HCT116 (cell line): ENCODE results near the gene DIP2C. TPM values are rescaled to one million over a fixed set of nuclear protein-coding genes. Genes with fewer than 3 reads are reported as not detected.

Experiments used
- ATAC-seq: fragments of 200-7000 bp; cut with Tn5 transposase; 2 replicates; pipeline ENCODE4 v1.9.1; 2020; ENCODE audit warnings: mild to moderate bottlenecking, moderate library complexity
- BruUV-seq: library from RNA; stranded (reverse); fragments of 400-500 nt; replicated peaks from 2 replicates; lab custom pipeline; 2021; lab: Mats Ljungman, UMichigan
- CTCF ChIA-PET: fragments of 300-600 bp; sonication (Branson Sonifier 250); formaldehyde crosslinking; loops from one replicate; lab custom pipeline; 2021; ENCODE audit warnings: antibody characterized with exemption; lab: Charles Lee
- POLR2A ChIA-PET: fragments of 300-600, 350-600 bp; sonication (Branson Sonifier 250); formaldehyde crosslinking; loops from one replicate; lab custom pipeline; 2021; ENCODE audit warnings: antibody characterized with exemption; lab: Charles Lee
- RAD21 ChIA-PET, 2 experiments: fragments of 300-600 bp; sonication (Branson Sonifier 250); formaldehyde crosslinking; loops; one replicate each; lab custom pipeline; 2023; ENCODE audit warnings: low total read pairs in 2 of 2; ENCODE audit not compliant: uncharacterized antibody in 2 of 2, unreplicated experiment in 2 of 2, low non-redundant PET in 1 of 2; lab: Charles Lee
- DNase-seq: peaks from one replicate; pipeline ENCODE4 v3.0.0-alpha.2; 2010; ENCODE audit warnings: low read depth, low spot score
- H2AFZ ChIP-seq: fragments of 200-600 bp; shearing (Covaris generic), sonication (generic); 2 replicates; pipeline ENCODE4 v1.6.1; 2017; ENCODE audit warnings: low read depth, mixed run types, mixed read lengths, antibody characterized with exemption, low read length; ENCODE audit not compliant: poor library complexity, severe bottlenecking
- H3K27ac ChIP-seq: 2 replicates; pipeline ENCODE4 v1.5.1; 2012; ENCODE audit warnings: low read depth, low read length
- H3K27me3 ChIP-seq: fragments of 200-600 bp; sonication (generic); 2 replicates; pipeline ENCODE4 v1.6.1; 2016; ENCODE audit warnings: mixed run types, low read length, mixed read lengths; ENCODE audit not compliant: insufficient read depth
- H3K36me3 ChIP-seq, 2 experiments: fragments of 200-500 bp in 1 of 2; fragments of 200-600 bp in 1 of 2; sonication (Bioruptor generic) in 1 of 2; sonication (generic) in 1 of 2; 2 replicates each; pipeline versions ENCODE4 v1.5.1 to v1.6.1; 2014 to 2016; ENCODE audit warnings: low read length in 2 of 2, inconsistent platforms in 1 of 2, mixed read lengths in 1 of 2, mixed run types in 1 of 2; ENCODE audit not compliant: insufficient read depth in 2 of 2, control insufficient read depth in 1 of 2
- H3K4me1 ChIP-seq, 2 experiments: fragments of 200-600 bp in 1 of 2; sonication (generic) in 1 of 2; 2 replicates each; pipeline versions ENCODE4 v1.5.1 to v1.6.1; 2012 to 2017; ENCODE audit warnings: low read length in 2 of 2, inconsistent platforms in 1 of 2, mild to moderate bottlenecking in 1 of 2, mixed read lengths in 1 of 2, mixed run types in 1 of 2, moderate library complexity in 1 of 2; ENCODE audit not compliant: insufficient read depth in 2 of 2, control insufficient read depth in 1 of 2
- H3K4me2 ChIP-seq: fragments of 200-600 bp; sonication (generic); 2 replicates; pipeline ENCODE4 v1.6.1; 2017; ENCODE audit warnings: mixed run types, low read length, mixed read lengths
- H3K4me3 ChIP-seq, 2 experiments: fragments of 200-600 bp in 1 of 2; sonication (generic) in 1 of 2; replicated peaks in 1 of 2; 2 replicates each; pipeline ENCODE4 v1.5.1; 2011 to 2016; ENCODE audit warnings: low read length in 2 of 2, control low read depth in 1 of 2, low read depth in 1 of 2, mild to moderate bottlenecking in 1 of 2, mixed read lengths in 1 of 2, mixed run types in 1 of 2
- H3K79me2 ChIP-seq: fragments of 200-600 bp; sonication (generic); 2 replicates; pipeline ENCODE4 v1.6.1; 2017; ENCODE audit warnings: mild to moderate bottlenecking, mixed run types, low read length, moderate library complexity, mixed read lengths; ENCODE audit not compliant: insufficient read depth
- H3K9ac ChIP-seq: fragments of 200-600 bp; sonication (generic); 2 replicates; pipeline ENCODE4 v1.6.1; 2016; ENCODE audit warnings: low read length, mixed read lengths
- H3K9me2 ChIP-seq: fragments of 200-600 bp; sonication (generic), shearing (Covaris generic); 2 replicates; pipeline ENCODE4 v1.6.1; 2017; ENCODE audit warnings: mixed run types, mild to moderate bottlenecking, moderate library complexity; ENCODE audit not compliant: insufficient read depth
- H3K9me3 ChIP-seq, 2 experiments: fragments of 200-500 bp in 1 of 2; fragments of 200-600 bp in 1 of 2; sonication (Bioruptor generic) in 1 of 2; sonication (generic) in 1 of 2; 2 replicates each; pipeline ENCODE4 v1.6.1; 2014 to 2017; ENCODE audit warnings: low read length in 2 of 2, mixed read lengths in 2 of 2, inconsistent platforms in 1 of 2, low read depth in 1 of 2, mild to moderate bottlenecking in 1 of 2, mixed run types in 1 of 2, moderate library complexity in 1 of 2; ENCODE audit not compliant: control insufficient read depth in 1 of 2, insufficient read depth in 1 of 2
- H4K20me1 ChIP-seq: fragments of 200-600 bp; sonication (generic), shearing (Covaris generic); 2 replicates; pipeline ENCODE4 v1.6.1; 2017; ENCODE audit warnings: mixed run types, mild to moderate bottlenecking, moderate library complexity; ENCODE audit not compliant: insufficient read depth
- CBX3 ChIP-seq: IDR thresholded peaks from 2 replicates; pipeline ENCODE4 v1.6.1; 2012; ENCODE audit warnings: low read depth
- CEBPB ChIP-seq: IDR thresholded peaks from 2 replicates; pipeline ENCODE4 v1.6.1; 2012; ENCODE audit warnings: low read depth
- EGR1 ChIP-seq: IDR thresholded peaks from 2 replicates; pipeline ENCODE4 v1.6.1; 2012; ENCODE audit warnings: low read depth
- ELF1 ChIP-seq: IDR thresholded peaks from 2 replicates; pipeline ENCODE4 v1.6.1; 2012; ENCODE audit warnings: low read depth, borderline replicate concordance
- EZH2phosphoT487 ChIP-seq: fragments of 200-600 bp; IDR thresholded peaks from 2 replicates; pipeline ENCODE4 v1.6.1; 2018; ENCODE audit warnings: antibody characterized with exemption, borderline replicate concordance
- POLR2AphosphoS5 ChIP-seq: IDR thresholded peaks from 2 replicates; pipeline ENCODE4 v1.6.1; 2011; ENCODE audit warnings: mild to moderate bottlenecking, low read depth, low read length, moderate library complexity
- RAD21 ChIP-seq: IDR thresholded peaks from 2 replicates; pipeline ENCODE4 v1.6.1; 2012; ENCODE audit warnings: low read depth, mild to moderate bottlenecking
- SRF ChIP-seq: IDR thresholded peaks from 2 replicates; pipeline ENCODE4 v1.6.1; 2012; ENCODE audit warnings: low read depth
- YY1 ChIP-seq: IDR thresholded peaks from 2 replicates; pipeline ENCODE4 v1.6.1; 2011; ENCODE audit warnings: low read length, low read depth, moderate library complexity, mild to moderate bottlenecking; ENCODE audit not compliant: insufficient replicate concordance; ENCODE audit errors: extremely low read depth
- intact Hi-C: fragments of 100-400 bp; cut with micrococcal nuclease; formaldehyde crosslinking; loops from 2 replicates; pipeline ENCODE4 v1.10.0; 2022
- total RNA-seq: library from RNA; stranded (reverse); gene quantifications from one replicate; pipeline ENCODE4 v1.2.1, GENCODE V29; 2021; ENCODE audit not compliant: unreplicated experiment
- TF ChIP-seq, protein P1 (sequence below): IDR thresholded peaks from 2 replicates; pipeline ENCODE4 v1.6.1; 2012
- TF ChIP-seq, protein P2 (sequence below): IDR thresholded peaks from 2 replicates; pipeline ENCODE4 v1.6.1; 2012
- TF ChIP-seq, protein P3 (sequence below), 3 experiments: fragments of 200-600 bp in 1 of 3; sonication (generic) in 1 of 3; IDR thresholded peaks in 2 of 3; conservative IDR thresholded peaks in 1 of 3; 2 replicates each; pipeline ENCODE4 v1.5.1; 2012 to 2017; ENCODE audit warnings: low read depth in 2 of 3, low read length in 2 of 3, antibody characterized with exemption in 1 of 3, borderline replicate concordance in 1 of 3, control low read depth in 1 of 3, mild to moderate bottlenecking in 1 of 3, mixed read lengths in 1 of 3, mixed run types in 1 of 3, moderate library complexity in 1 of 3; ENCODE audit not compliant: insufficient read depth in 1 of 3

The DIP2C gene
- total RNA-seq, 1 experiment from 2014 or later = 15.4 TPM

DNA sequence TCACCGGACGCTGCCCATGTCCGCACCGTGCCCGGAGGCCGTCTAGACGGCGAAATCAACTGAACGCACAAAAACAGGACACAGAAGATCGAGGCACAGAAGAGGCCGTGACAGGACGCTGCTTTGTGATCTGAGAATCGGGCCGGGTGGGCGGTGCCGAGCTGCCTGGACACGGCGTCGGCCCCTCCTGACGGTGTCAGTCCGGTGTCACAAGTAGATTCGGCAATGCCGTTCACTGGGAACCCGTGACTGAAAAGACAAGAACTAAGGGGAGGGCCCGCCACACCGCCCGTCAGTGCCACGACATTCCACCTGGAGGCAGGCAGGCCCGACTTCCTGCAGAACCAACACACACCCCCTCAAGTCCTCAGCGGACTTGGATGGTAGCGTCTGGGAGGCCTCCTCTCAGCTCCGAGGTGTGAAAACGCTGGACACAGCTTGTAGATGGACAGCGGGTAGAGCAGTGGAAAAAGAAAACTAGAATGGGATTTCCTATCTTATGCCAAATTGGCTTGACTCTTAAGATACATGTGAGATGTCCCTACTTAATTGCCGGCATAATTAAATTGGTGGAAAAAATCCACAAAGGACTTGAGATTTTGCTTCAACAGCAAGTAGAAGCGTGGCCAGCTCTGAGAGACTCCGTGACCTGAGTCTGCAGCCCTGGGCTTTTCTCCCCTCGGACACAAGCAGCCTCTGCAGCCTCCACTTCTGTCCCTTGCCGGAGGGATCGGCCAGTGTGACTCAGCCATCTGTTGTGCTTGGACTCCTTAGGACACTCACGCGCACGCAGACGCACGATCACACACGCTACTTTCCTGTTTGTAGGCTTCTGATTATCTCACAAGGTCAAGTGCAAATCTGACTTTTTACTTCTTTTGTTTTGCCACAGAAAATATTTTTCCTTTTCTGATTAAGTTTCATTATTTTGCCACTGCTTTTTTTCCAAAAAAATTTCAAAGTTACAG is 269.0 kb downstream of the DIP2C start:
- BruUV-seq = no TSS peak
- H2AFZ ChIP-seq = no peak overlapping the region

More for the DNA sequence above, 269.0 kb downstream of the DIP2C start:
- H3K4me2 ChIP-seq = no peak overlapping the region
- RAD21 ChIA-PET = no interaction called here
- no peak for DNase-seq
- intact Hi-C loops = no loop called here
- TF ChIP-seq SRF (no peak), POLR2AphosphoS5 (no peak), YY1 (no peak), CBX3 (no peak), CEBPB (no peak), ELF1 (no peak), EZH2phosphoT487 (no peak), RAD21 (no peak), EGR1 (no peak)
- TF ChIP-seq, protein P1, sequence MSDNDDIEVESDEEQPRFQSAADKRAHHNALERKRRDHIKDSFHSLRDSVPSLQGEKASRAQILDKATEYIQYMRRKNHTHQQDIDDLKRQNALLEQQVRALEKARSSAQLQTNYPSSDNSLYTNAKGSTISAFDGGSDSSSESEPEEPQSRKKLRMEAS = no peak
- TF ChIP-seq, protein P2, sequence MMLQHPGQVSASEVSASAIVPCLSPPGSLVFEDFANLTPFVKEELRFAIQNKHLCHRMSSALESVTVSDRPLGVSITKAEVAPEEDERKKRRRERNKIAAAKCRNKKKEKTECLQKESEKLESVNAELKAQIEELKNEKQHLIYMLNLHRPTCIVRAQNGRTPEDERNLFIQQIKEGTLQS = no peak
- TF ChIP-seq, protein P3, sequence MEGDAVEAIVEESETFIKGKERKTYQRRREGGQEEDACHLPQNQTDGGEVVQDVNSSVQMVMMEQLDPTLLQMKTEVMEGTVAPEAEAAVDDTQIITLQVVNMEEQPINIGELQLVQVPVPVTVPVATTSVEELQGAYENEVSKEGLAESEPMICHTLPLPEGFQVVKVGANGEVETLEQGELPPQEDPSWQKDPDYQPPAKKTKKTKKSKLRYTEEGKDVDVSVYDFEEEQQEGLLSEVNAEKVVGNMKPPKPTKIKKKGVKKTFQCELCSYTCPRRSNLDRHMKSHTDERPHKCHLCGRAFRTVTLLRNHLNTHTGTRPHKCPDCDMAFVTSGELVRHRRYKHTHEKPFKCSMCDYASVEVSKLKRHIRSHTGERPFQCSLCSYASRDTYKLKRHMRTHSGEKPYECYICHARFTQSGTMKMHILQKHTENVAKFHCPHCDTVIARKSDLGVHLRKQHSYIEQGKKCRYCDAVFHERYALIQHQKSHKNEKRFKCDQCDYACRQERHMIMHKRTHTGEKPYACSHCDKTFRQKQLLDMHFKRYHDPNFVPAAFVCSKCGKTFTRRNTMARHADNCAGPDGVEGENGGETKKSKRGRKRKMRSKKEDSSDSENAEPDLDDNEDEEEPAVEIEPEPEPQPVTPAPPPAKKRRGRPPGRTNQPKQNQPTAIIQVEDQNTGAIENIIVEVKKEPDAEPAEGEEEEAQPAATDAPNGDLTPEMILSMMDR (IDR thresholded peaks at IDR 0.05 in 2 of 3, conservative IDR thresholded peaks at IDR 0.05 in 1 of 3; ENCODE audit: borderline replicate concordance in 1 of 3, insufficient read depth in 1 of 3, low read depth in 2 of 3, low read length in 2 of 3) = no peak
- no peak overlapping the region for H3K4me3 ChIP-seq
- no peaks in the 10 kb centered on the region for H3K9me3 ChIP-seq
- H3K9me2 ChIP-seq = no peaks in the 10 kb centered on the region
- H3K36me3 ChIP-seq = no peaks in the 10 kb centered on the region
- H3K27me3 ChIP-seq = no peaks in the 10 kb centered on the region
- no peaks in the 10 kb centered on the region for H3K79me2 ChIP-seq
- no peaks in the 10 kb centered on the region for H4K20me1 ChIP-seq
- ATAC-seq = no peak
- no peak overlapping the region for H3K27ac ChIP-seq
- POLR2A ChIA-PET = no interaction called here
- no peak overlapping the region for H3K9ac ChIP-seq
- CTCF ChIA-PET = no interaction called here
- H3K4me1 ChIP-seq = peaks cover 9 to 14% of the 10 kb centered on the region in 2 experiments; a peak in 3 of 4 replicates
